Kidney glomerular epithelial cell (primary cell): Measurements from ENCODE around the gene MAPK11.
A peak's percentile ranks its signal among the peaks of the same experiment; 100 is the strongest.

Experiments used
- DNase-seq: peaks from one replicate; lab custom pipeline; 2025; lab: John Stamatoyannopoulos, UW

The MAPK11 gene

GRCh38 chr22:50224071-50224470, 46.1 kb downstream of the MAPK11 start:
- DNase-seq: no peak

- no peak for DNase-seq
These were observed 47.7 kb downstream of the MAPK11 start for GRCh38 chr22:50222508-50222907.

DNA sequence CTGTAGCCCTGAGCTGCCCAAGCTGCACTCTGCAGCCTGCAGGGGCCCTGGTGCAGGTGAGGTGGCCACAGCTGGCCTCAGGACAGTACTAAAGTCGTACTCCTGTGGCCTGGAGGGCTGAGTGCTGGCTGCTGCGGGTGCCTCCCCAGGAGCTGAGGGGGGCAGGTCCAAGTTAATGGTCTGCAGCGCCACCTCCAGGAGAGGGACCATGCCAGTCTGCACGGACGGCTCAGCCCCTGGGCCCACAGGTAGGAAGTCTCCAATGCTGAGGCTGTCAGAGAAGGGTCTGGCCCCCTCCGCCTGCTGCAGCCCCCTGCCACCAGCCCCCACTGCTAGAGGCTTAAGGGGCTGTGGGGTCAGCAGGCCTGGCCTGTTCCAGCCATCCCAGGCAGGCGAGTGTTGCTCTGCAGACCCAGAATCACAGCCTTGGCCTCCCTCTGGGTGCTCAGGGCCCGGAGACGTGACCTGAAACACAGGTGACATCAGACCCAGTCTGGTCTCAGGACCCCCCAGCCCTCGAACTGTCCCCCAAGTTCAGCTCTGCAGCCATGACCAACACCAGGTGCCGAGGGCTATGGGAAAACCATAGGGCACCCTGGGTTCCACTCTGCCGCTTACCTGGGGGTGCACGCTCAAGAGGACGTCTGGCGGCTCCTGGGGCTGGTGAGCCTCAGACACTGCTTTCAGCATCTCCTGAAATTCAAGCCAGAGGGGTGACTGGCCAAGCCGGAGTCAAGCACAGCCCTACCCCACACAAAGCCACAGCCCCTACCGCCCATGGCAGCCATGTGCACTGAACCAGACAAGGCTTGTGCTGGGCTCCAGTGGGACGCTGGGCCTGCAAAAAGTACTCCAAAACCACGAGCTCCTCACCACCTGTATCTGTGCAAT, 48.5 kb downstream of the MAPK11 start:
- no peak for DNase-seq

GRCh38 chr22:50220603-50221409, 49.4 kb downstream of the MAPK11 start:
- no peak for DNase-seq

DNA sequence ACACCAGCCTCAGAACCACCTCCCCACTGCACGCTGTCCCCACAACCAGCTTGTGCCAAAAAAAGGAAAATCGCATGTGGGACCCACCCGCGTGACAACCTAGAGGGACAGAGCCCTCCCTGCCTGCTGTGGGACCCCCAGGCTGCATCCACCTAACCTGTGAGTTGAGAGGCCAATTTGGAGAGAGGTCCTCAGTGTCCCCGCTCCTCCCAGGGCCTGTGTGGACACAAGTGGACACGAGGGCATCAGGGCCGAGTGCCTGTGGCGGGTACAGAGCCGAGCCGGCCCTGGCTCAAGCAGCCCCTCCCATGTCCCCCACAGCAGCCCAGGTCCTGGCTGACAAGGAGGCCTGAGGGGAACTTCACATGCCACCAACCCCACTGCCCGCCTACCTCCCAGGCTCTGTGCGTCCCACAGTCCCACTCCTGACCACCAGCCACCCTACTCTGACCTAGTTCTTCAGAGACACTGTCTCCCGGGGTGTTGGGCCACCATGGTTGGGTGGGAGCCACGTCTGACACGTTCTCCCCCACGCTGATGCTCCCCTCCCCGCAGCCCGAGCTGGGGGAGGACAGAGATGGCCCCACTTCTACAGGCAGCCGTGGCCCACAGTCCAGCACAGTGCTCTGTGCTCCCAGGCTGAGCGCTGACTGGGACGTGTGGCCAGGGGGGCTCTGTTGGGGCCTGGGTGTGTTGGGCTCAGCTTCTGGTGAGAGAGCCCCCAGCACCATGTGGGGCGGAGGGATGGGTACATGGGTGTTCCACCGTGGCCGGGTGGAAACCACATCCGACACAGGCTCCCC, 50.2 kb downstream of the MAPK11 start:
- no peak for DNase-seq

GRCh38 chr22:50218996-50219727, 51.0 kb downstream of the MAPK11 start:
- DNase-seq: peak; percentile 7

- no peak for DNase-seq
These were observed 51.8 kb downstream of the MAPK11 start for GRCh38 chr22:50218153-50218995.

- no peak for DNase-seq
These were observed 52.5 kb downstream of the MAPK11 start for GRCh38 chr22:50217543-50218152.

DNA sequence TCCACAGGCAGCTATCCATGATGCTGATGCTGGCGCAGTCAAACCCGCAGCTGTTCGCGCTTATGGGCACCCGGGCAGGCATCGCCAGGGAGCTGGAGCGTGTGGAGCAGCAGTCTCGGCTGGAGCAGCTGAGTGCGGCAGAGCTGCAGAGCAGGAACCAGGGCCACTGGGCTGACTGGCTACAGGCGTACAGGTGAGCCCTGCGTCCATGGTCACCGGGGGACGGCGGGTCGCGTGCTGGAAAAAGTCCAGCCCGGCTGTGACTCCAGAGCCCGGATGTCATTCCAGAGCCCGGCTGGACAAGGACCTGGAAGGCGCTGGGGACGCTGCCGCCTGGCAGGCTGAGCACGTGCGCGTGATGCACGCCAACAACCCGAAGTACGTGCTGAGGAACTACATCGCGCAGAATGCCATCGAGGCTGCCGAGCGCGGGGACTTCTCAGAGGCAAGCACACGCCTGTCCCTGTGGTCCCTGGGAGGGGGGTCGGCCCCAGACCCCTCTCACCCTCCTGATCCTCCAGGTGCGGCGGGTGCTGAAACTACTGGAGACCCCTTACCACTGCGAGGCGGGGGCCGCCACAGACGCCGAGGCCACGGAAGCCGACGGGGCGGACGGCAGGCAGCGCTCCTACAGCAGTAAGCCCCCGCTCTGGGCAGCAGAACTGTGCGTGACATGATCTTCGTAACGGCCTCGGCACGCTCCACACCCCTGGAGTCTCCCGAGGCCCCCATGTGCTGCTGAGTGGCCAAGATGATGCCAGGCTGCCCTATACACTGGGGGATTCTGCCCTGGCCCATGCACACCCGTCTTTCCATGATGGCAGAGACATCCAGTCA, 53.3 kb downstream of the MAPK11 start:
- DNase-seq: no peak

GRCh38 chr22:50216055-50216683, 54.0 kb downstream of the MAPK11 start:
- DNase-seq: no peak

- no peak for DNase-seq
These were observed 54.7 kb downstream of the MAPK11 start for GRCh38 chr22:50215297-50216054.
